Activated naive CD8-positive, alpha-beta T cell treated with anti-CD3 and anti-CD28 coated beads, Interleukin-2, amount 50 U/mL, for 24 hours (primary cell): ENCODE measurements around the gene ATAD2B.

Experiments used
- ATAC-seq: fragments of 150-1000 bp; cut with Tn5 transposase; one replicate; pipeline ENCODE4 v1.10.0; 2021
- DNase-seq: peaks from one replicate; pipeline ENCODE4 v3.0.0; 2021
- H3K27ac Mint-ChIP-seq: one replicate; pipeline ENCODE4 v1.8.0; 2021; ENCODE audit warnings: mild to moderate bottlenecking, mixed read lengths
- H3K27me3 Mint-ChIP-seq: one replicate; pipeline ENCODE4 v1.8.0; 2021; ENCODE audit warnings: mixed read lengths
- H3K36me3 Mint-ChIP-seq: one replicate; pipeline ENCODE4 v1.8.0; 2021; ENCODE audit warnings: low read depth, mixed read lengths
- H3K4me1 Mint-ChIP-seq: one replicate; pipeline ENCODE4 v1.8.0; 2021; ENCODE audit warnings: mixed read lengths
- H3K4me3 Mint-ChIP-seq: one replicate; pipeline ENCODE4 v1.8.0; 2021; ENCODE audit warnings: mild to moderate bottlenecking, moderate library complexity, mixed read lengths
- H3K9me3 Mint-ChIP-seq: one replicate; pipeline ENCODE4 v1.8.0; 2021; ENCODE audit warnings: mixed read lengths

Gene ATAD2B

DNA sequence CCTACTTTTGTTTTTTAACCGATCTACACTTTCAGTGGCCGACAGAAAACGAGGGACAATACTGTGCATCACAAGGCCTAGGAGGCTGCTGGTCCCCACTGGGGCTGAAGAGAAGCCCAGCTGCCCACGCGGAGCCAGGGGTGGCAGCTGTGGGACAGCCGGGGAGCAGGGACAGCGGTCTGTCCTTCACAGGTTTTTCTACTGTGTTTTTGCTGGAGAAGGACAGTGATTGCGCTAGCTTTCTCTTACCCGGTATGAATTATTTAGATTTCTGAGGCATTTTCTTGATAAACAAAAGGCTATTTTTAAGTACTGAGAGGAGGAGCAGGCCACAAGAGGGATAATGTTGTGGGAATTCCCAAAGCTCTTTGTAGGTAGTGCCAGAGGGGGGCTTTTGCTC, 219.8 kb downstream of the ATAD2B start:
- ATAC-seq (no peak), DNase-seq (no peak)
- Mint-ChIP-seq H3K27me3 (no peaks in the 10 kb centered on the region), H3K4me3 (no peak overlapping the region), H3K27ac (no peak overlapping the region), H3K4me1 (no peaks in the 10 kb centered on the region), H3K36me3 (peaks cover 7% of the 10 kb centered on the region), H3K9me3 (no peaks in the 10 kb centered on the region)

DNA sequence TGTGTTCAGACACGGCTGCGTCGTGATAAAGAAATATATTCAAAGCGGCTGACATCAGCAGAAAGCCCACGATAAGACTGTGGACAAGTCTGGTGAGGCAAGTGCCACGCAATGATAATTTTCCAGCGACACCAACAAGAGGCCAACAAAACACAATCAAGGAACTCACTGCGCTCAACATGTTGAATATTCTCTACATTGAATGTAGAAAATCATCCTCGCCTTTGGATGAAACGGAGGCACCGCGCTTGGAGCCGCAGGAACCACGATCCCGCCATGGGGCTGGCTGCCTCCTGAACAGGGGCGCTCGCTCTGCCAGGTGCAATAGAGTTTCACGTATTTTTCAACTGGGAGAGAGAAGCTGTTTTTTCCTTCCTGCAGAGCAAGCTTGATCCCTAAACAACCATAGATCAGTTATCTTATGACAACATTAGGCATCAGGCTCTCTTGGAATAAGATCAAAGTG, 220.3 kb downstream of the ATAD2B start:
- Mint-ChIP-seq H3K4me1 (no peaks in the 10 kb centered on the region), H3K9me3 (no peaks in the 10 kb centered on the region), H3K27me3 (no peaks in the 10 kb centered on the region), H3K27ac (no peak overlapping the region), H3K36me3 (peaks cover 7% of the 10 kb centered on the region), H3K4me3 (no peak overlapping the region)
- DNase-seq (no peak), ATAC-seq (no peak)

GRCh38 chr2:23705771-23706612, 220.9 kb downstream of the ATAD2B start:
- no peak for ATAC-seq
- H3K27me3 Mint-ChIP-seq, result no peaks in the 10 kb centered on the region
- DNase-seq, result no peak
- H3K27ac Mint-ChIP-seq, result no peak overlapping the region
- H3K9me3 Mint-ChIP-seq, result no peaks in the 10 kb centered on the region
- H3K36me3 Mint-ChIP-seq, result peaks cover 7% of the 10 kb centered on the region
- H3K4me3 Mint-ChIP-seq, result no peak overlapping the region
- no peaks in the 10 kb centered on the region for H3K4me1 Mint-ChIP-seq

- Mint-ChIP-seq H3K4me1 (no peaks in the 10 kb centered on the region), H3K9me3 (no peaks in the 10 kb centered on the region), H3K4me3 (no peak overlapping the region), H3K27me3 (no peaks in the 10 kb centered on the region), H3K27ac (no peak overlapping the region), H3K36me3 (peaks cover 5% of the 10 kb centered on the region)
- DNase-seq, result no peak
- no peak for ATAC-seq
Observed at GRCh38 chr2:23703583-23704385, 223.1 kb downstream of the ATAD2B start.

- Mint-ChIP-seq H3K4me3 (no peak overlapping the region), H3K27ac (no peak overlapping the region), H3K36me3 (no peaks in the 10 kb centered on the region), H3K27me3 (no peaks in the 10 kb centered on the region), H3K9me3 (no peaks in the 10 kb centered on the region), H3K4me1 (no peaks in the 10 kb centered on the region)
- no peak for DNase-seq
- no peak for ATAC-seq
Observed at GRCh38 chr2:23703037-23703582, 223.8 kb downstream of the ATAD2B start.

DNA sequence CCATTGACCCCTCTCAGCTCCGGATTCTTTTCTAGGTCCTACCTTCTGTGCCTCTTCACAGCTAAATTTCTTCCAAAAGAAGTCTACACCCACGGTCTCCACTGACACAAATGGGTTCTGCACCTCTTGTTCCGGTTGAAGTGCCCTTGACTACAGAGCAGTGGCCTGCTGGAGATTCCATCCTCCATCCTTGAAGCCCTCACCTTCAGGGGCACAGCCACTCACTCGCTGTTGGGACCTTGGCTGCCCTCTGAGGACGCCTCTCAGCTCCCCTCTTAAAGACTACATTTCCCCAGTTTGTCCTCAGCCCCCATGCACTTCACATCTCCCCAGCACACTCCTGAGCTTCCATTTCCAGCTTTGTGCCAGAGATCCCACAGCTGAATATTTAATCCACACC, 226.3 kb downstream of the ATAD2B start:
- H3K4me3 Mint-ChIP-seq, result no peak overlapping the region
- no peaks in the 10 kb centered on the region for H3K36me3 Mint-ChIP-seq
- no peak for ATAC-seq
- no peaks in the 10 kb centered on the region for H3K9me3 Mint-ChIP-seq
- H3K27me3 Mint-ChIP-seq, result no peaks in the 10 kb centered on the region
- no peaks in the 10 kb centered on the region for H3K4me1 Mint-ChIP-seq
- no peak for DNase-seq
- no peak overlapping the region for H3K27ac Mint-ChIP-seq

GRCh38 chr2:23699580-23699925, 227.4 kb downstream of the ATAD2B start:
- H3K36me3 Mint-ChIP-seq, result no peaks in the 10 kb centered on the region
- no peak overlapping the region for H3K4me3 Mint-ChIP-seq
- H3K9me3 Mint-ChIP-seq, result no peaks in the 10 kb centered on the region
- ATAC-seq (no peak), DNase-seq (no peak)
- H3K27ac Mint-ChIP-seq, result no peak overlapping the region
- no peaks in the 10 kb centered on the region for H3K27me3 Mint-ChIP-seq
- H3K4me1 Mint-ChIP-seq, result no peaks in the 10 kb centered on the region

- Mint-ChIP-seq H3K9me3 (no peaks in the 10 kb centered on the region), H3K4me3 (no peak overlapping the region), H3K27ac (no peak overlapping the region), H3K36me3 (no peaks in the 10 kb centered on the region), H3K4me1 (no peaks in the 10 kb centered on the region), H3K27me3 (no peaks in the 10 kb centered on the region)
- ATAC-seq, result no peak
- no peak for DNase-seq
Observed at GRCh38 chr2:23698721-23699579, 228.0 kb downstream of the ATAD2B start.
